ENCODE data around the gene SIN3A. TPM values are rescaled to one million over a fixed set of nuclear protein-coding genes. Genes with fewer than 3 reads are reported as not detected.

Gene SIN3A
- total RNA-seq, 1 experiment from 2014 or later: 91.8 TPM

DNA sequence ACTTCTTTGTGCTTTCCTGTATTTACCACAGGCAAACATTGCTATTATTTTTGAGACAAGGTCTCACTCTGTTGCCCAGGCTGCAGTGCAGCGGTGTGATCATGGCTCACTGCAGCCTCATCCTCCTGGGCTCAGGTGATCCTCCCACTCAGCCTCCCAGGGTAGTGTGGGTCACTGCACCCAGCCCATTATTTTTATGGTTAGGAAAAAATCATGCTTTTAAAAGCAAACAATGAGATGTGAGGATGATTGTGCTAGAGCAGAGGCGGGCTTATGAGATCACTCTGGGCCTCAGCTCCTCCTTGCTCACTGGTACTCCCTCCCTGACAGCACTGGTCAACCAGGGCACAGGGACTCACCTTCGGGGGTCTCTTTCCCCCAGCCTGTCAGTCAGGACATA, 85.3 kb downstream of the SIN3A start:
- H3K36me3 ChIP-seq (ENCODE audit: low read depth): peaks cover 4% of the 10 kb centered on the region; the same call in 1 of the 2 replicates
- intact Hi-C loops (cut with micrococcal nuclease; ENCODE audit: unreplicated experiment): loop anchor here (5.0 kb wide), 2 partner anchors 86 to 276 kb away; partner anchors contain the start of genes IMP3 and SIN3A

DNA sequence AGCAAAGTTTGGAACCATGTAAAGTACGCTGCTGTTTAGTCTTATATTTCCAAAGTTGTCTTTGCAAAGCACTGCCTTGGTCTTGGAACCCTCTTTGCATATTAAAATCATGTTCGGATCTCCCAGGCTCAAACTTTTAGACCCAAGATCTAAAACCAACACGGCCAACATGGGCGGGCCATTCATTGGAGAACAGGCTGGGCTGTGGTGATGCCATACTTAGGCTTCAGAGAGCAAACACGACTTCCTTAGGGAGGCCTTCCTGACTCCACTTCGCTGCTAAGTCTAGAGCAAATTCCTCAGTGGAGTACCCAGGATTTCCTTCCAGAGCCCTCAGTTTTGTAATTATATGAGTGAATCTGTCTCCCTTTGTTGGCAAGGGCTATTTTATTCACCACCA, 86.6 kb downstream of the SIN3A start:
- no TSS peak for BruUV-seq (replicated peaks)
- H3K36me3 ChIP-seq (ENCODE audit: low read depth): no peaks in the 10 kb centered on the region
- no peak overlapping the region for H3K27ac ChIP-seq
- TF ChIP-seq, protein P1, sequence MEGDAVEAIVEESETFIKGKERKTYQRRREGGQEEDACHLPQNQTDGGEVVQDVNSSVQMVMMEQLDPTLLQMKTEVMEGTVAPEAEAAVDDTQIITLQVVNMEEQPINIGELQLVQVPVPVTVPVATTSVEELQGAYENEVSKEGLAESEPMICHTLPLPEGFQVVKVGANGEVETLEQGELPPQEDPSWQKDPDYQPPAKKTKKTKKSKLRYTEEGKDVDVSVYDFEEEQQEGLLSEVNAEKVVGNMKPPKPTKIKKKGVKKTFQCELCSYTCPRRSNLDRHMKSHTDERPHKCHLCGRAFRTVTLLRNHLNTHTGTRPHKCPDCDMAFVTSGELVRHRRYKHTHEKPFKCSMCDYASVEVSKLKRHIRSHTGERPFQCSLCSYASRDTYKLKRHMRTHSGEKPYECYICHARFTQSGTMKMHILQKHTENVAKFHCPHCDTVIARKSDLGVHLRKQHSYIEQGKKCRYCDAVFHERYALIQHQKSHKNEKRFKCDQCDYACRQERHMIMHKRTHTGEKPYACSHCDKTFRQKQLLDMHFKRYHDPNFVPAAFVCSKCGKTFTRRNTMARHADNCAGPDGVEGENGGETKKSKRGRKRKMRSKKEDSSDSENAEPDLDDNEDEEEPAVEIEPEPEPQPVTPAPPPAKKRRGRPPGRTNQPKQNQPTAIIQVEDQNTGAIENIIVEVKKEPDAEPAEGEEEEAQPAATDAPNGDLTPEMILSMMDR (conservative IDR thresholded peaks at IDR 0.05): no peak
- TF ChIP-seq EZH2 (IDR thresholded peaks at IDR 0.05; ENCODE audit: low read depth): no peak
- no peaks in the 10 kb centered on the region for H3K9me3 ChIP-seq (ENCODE audit: insufficient read depth, low read depth)
- ChIA-PET POLR2A (ENCODE audit: unreplicated experiment) (no interaction called here), CTCF (no interaction called here)
- intact Hi-C loops (cut with micrococcal nuclease; ENCODE audit: unreplicated experiment): loop anchor here (5.0 kb wide), 2 partner anchors 87 to 277 kb away; partner anchors contain the start of genes IMP3 and SIN3A
- peaks cover 9% of the 10 kb centered on the region; the same call in 1 of the 2 replicates for H4K20me1 ChIP-seq (ENCODE audit: insufficient read depth)
- DNase-seq: no peak
- no peak overlapping the region for H3K4me3 ChIP-seq
- no peak overlapping the region for H3K4me2 ChIP-seq
- H2AFZ ChIP-seq: no peak overlapping the region
- H3K79me2 ChIP-seq (ENCODE audit: low read depth): peaks cover 14% of the 10 kb centered on the region
- H3K27me3 ChIP-seq (ENCODE audit: insufficient read depth, low read depth): no peaks in the 10 kb centered on the region
- peaks cover 14% of the 10 kb centered on the region; the same call in 1 of the 2 replicates for H3F3A ChIP-seq (ENCODE audit: insufficient read depth, low read depth)
- H3K9me2 ChIP-seq (ENCODE audit: insufficient read depth): no peaks in the 10 kb centered on the region
- peaks cover 14% of the 10 kb centered on the region for H3K4me1 ChIP-seq (replicated peaks; ENCODE audit: insufficient read depth)

More for the DNA sequence above, 85.3 kb downstream of the SIN3A start:
- POLR2A ChIA-PET (ENCODE audit: unreplicated experiment): no interaction called here
- Histone ChIP-seq H3K4me3 (no peak overlapping the region), H3F3A (ENCODE audit: insufficient read depth, low read depth) (peaks cover 25% of the 10 kb centered on the region; the same call in 1 of the 2 replicates), H4K20me1 (ENCODE audit: insufficient read depth) (peaks cover 9% of the 10 kb centered on the region; the same call in 1 of the 2 replicates), H3K9me2 (ENCODE audit: insufficient read depth) (no peaks in the 10 kb centered on the region), H3K79me2 (ENCODE audit: low read depth) (peaks cover 16% of the 10 kb centered on the region), H3K27ac (no peak overlapping the region), H3K4me2 (no peak overlapping the region), H3K9me3 (ENCODE audit: insufficient read depth, low read depth) (no peaks in the 10 kb centered on the region), H3K27me3 (ENCODE audit: insufficient read depth, low read depth) (no peaks in the 10 kb centered on the region), H3K4me1 (replicated peaks; ENCODE audit: insufficient read depth) (peaks cover 25% of the 10 kb centered on the region), H2AFZ (no peak overlapping the region)
- no peak for DNase-seq
- CTCF ChIA-PET: no interaction called here
- no TSS peak for BruUV-seq (replicated peaks)
- no peak for TF ChIP-seq EZH2 (IDR thresholded peaks at IDR 0.05; ENCODE audit: low read depth)
- TF ChIP-seq, protein P1 (conservative IDR thresholded peaks at IDR 0.05): no peak

DNA sequence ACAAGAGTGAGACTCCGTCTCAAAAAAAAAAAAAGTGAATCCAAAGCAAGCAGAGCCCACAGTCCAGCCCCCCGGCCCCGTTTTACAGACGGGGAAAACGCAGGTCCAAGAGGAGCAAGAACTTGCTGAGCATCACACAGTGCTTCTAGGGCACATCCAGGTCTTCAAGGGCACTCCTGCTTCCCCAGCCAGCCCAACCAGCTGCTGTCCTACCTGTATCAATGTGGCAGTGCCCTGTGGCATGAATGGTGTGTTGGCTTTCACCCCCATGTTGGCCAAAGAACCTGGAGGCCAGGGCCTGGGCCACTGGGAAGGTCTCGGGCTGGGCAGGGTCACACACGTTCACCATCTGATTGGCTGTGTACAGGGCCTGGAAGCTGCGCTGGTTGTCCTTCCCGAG, 87.7 kb downstream of the SIN3A start:
- ChIA-PET POLR2A (ENCODE audit: unreplicated experiment) (interaction anchor here (0.7 kb wide), 1 partner anchor 78 kb away, joined by 6 read pairs; no protein-coding TSS in a partner anchor), CTCF (no interaction called here)
- no peak overlapping the region for H3K27ac ChIP-seq
- no peaks in the 10 kb centered on the region for H3K27me3 ChIP-seq (ENCODE audit: insufficient read depth, low read depth)
- no peak overlapping the region for H2AFZ ChIP-seq
- H3K79me2 ChIP-seq (ENCODE audit: low read depth): peaks cover 10% of the 10 kb centered on the region
- no peak overlapping the region for H3K4me3 ChIP-seq
- intact Hi-C loops (cut with micrococcal nuclease; ENCODE audit: unreplicated experiment): no loop called here
- no peak for DNase-seq
- TF ChIP-seq EZH2 (IDR thresholded peaks at IDR 0.05; ENCODE audit: low read depth): no peak
- TF ChIP-seq, protein P1 (conservative IDR thresholded peaks at IDR 0.05): no peak
- peaks cover 6% of the 10 kb centered on the region; the same call in 1 of the 2 replicates for H4K20me1 ChIP-seq (ENCODE audit: insufficient read depth)
- H3K4me2 ChIP-seq: no peak overlapping the region
- peaks cover 3% of the 10 kb centered on the region; the same call in 1 of the 2 replicates for H3F3A ChIP-seq (ENCODE audit: insufficient read depth, low read depth)
- no peaks in the 10 kb centered on the region for H3K9me3 ChIP-seq (ENCODE audit: insufficient read depth, low read depth)
- H3K36me3 ChIP-seq (ENCODE audit: low read depth): no peaks in the 10 kb centered on the region
- BruUV-seq (replicated peaks): no TSS peak
- peaks cover 7% of the 10 kb centered on the region; the same call in 1 of the 2 replicates for H3K4me1 ChIP-seq (replicated peaks; ENCODE audit: insufficient read depth)
- H3K9me2 ChIP-seq (ENCODE audit: insufficient read depth): no peaks in the 10 kb centered on the region

Data from PC-9 (cell line).